ENCODE results near the gene NT5E. TPM values are rescaled to one million over a fixed set of nuclear protein-coding genes. Genes with fewer than 3 reads are reported as not detected.

The NT5E gene
- 20.5 to 32.3 TPM (median 26.2 TPM) in 5 replicates for total RNA-seq (2022; extraction: Qiagen RNA extraction)

GRCh38 chr6:85449818-85450759, at the start of gene NT5E:
TSS of gene NT5E (plus strand) at chr6:85450083. CDS start at chr6:85450140, 57 bp downstream.

Other genes starting within 250 kb of the NT5E start
- 30.7 to 42.1 TPM (median 33.9 TPM) in 5 replicates for gene SNX14, start 143.8 kb downstream of the NT5E start, total RNA-seq (2022; extraction: Qiagen RNA extraction)
- 115 to 131 TPM (median 123 TPM) in 5 replicates for gene SYNCRIP, start 192.8 kb downstream of the NT5E start, total RNA-seq (2022; extraction: Qiagen RNA extraction)

Measured in A549 treated with AZD2906 at 1 μM for 4 hours (cell line).